Measurements from ENCODE around the gene CERK. TPM values are rescaled to one million over a fixed set of nuclear protein-coding genes. Genes with fewer than 3 reads are reported as not detected.

Gene CERK
- polyA plus RNA-seq, 1 donor, result 21.4 TPM

DNA sequence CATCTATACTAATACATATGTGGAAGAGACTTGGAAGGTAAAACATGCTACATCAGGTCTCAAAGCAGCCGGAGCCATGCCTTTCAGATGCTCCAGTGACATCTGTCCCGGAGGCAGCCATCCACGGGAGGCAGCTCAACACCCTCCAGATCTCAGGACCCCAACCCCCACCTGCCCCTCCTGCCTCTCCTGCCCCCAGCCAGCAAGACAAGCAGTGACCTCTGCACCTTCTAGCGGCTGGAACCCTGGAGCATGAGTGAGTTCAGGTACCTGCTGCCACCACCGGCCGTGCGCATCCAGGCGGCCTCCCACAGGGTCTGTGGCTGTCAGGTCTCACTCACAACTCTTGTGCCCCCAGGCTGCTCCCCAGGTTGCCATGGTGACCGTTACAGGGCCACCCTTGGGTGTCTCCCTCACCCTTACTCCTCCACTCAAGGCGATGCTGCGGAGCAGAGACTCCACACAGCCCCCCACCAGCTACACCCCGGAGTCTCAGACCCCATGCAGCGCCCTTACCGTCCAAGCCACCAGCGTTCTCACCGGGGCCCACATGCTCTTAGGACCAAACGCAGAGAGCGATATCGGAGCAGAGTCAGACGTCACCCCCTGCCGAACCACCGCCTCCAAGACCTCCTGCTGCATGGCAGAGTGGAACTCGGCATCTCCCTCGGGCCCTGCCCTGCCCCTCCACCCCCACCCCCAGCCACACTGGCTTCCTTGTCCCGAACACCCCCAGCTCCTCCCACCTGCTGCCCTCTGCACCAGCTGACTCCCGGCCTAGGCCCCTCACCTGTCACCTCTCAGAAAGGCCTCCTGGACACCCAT lies 34.7 kb downstream of the CERK start:
- DNase-seq (ENCODE audit: low read depth), result no peak

DNA sequence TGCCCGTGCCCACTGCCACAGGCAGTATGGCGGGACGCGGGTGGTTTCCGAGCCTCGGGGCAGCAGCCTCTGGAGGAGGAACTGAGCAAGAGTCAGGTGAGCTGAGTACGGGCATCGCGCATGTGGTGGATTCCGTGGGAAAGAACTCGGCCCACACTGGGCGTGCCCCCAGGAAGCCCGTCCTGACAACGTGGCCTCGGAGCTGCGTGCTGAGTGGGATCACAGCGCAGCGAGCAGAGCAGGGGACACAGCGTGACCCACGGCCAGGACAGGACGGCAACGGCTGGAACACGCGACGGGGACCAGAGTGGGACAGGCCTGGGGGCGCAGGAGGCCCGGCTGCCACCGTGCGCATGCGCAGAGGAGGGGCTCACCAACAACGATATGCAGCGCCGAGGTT lies 36.8 kb downstream of the CERK start:
- no peak for DNase-seq (ENCODE audit: low read depth)

DNA sequence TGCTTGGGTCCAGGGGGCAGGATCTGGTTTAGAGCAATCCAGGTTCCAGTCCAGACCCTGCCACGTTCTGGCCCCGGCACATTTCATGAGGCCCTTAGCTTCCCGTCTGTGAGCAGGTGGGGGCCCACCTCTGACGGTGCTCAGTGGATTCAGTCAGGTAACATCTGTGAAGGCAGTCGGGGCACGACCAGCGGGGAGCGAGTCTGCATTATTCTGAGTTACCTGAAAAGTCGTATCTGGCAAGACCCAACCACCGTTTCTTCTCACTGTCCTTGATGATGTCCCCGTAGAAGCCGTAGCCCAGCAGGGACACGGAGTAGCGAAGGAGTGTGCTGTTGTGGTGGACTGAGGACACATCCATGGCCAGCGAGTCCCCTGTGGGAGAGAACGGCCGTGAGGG lies 39.0 kb downstream of the CERK start:
- DNase-seq (ENCODE audit: low read depth), result no peak

DNA sequence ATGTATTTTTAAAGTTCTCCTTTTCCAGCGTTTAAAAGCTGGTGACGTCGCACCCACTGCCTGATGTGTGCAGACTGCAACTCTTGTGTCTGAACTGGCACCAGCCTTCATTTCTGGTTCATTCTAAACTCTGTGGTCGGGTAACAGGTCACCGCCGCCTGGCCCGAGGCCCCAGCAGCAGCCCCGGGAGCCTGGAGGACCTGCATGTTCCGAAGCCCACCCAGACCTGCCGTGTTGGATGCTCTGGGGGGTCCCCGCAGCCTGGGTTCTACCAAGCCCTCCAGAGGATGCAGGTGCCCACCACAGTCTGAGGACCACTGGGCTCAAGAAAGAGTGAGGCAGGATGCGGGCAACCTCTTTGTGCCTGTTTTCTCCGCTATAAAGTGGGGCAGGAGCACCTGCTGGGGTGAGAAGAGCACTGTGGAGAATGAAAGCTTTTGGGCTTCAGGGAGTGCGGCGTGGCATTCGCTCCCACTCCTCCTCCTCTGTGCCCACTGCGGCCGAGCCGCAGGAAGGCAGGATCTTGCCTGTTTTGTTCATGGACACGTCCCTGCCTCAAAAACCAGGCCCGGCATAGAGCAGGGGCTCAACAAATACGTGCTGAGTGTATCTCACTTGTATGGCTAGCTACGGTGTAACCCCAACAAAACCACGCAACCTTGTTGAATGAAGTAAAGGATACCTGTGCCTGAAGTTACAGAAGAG lies 40.1 kb downstream of the CERK start:
- DNase-seq (ENCODE audit: low read depth), result no peak

DNA sequence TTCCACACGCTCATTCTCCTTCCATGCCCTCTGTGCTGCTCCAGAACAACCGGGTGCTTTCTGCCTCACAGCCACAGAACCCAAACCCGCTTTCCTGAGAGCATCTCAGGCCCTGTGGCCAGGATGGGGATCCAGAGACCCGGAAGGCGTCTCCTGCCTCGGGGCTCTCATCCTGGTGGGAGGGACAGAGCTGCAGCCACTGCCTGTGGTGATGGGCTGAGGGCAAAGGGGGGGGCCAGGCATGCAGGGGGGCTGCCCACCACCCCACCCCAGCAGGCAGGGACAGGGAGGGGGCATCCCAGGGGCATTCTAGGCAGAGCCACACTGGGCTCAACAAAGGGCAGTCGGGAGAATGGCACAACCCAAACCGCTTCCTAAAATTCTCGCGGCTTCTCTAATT lies 41.4 kb downstream of the CERK start:
- DNase-seq (ENCODE audit: low read depth), result no peak

DNA sequence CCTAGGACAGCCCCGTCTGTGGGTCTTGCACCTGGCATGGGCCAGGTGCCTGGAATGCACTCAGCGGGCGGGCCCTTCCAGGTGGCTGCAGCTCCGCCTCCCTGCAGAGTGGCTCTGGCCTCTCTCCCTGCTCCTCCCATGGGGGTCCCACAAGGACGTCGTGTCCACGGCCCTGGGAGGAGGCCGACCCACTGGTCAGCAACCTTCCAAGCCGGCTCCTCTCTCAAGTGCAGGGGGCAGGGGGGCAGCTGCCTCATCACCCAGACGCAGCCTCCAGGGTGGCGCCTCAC lies 41.9 kb downstream of the CERK start:
- no peak for DNase-seq (ENCODE audit: low read depth)

DNA sequence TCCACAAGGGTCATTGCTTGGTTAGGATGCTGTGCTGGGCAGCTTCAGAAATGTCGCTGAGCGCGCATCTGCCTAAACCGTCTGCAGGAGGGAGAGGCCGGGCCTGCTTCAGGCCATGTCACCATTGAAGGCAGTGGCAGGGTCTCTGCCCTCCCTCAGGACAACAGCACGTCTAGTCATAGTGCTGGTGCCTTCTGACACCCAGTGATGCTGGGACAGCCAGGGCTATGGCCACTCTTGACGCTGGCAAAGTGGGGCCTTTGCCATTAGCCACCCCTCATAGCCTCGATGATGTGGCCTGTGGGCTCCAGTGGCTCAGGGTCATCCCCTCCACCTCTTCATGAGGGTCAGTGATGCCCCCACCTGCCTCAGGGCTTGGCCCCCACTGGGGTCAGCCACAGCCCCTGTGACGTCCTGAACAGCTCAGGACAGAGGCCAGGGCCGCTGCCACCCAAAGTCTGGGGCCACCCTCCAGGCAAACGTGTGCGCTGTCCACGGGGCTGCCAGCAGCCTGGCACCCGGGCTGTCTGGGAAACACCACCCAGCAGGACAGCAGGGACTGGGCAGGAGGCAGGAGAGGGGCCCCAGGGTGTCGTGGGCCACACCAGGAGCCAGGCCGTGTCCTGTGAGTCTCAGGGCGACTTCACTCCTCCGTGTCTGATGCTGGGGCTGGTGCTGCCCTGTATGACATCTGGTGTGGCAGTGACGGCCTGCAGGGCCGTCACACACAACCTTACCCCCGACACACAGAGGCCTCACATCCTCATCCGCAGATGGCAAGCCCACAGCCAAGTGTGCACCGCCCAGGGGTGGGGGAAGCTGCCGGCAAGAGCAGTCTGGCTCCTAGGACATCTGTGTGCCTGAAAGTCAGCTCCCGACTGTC lies 42.5 kb downstream of the CERK start:
- DNase-seq (ENCODE audit: low read depth), result no peak

DNA sequence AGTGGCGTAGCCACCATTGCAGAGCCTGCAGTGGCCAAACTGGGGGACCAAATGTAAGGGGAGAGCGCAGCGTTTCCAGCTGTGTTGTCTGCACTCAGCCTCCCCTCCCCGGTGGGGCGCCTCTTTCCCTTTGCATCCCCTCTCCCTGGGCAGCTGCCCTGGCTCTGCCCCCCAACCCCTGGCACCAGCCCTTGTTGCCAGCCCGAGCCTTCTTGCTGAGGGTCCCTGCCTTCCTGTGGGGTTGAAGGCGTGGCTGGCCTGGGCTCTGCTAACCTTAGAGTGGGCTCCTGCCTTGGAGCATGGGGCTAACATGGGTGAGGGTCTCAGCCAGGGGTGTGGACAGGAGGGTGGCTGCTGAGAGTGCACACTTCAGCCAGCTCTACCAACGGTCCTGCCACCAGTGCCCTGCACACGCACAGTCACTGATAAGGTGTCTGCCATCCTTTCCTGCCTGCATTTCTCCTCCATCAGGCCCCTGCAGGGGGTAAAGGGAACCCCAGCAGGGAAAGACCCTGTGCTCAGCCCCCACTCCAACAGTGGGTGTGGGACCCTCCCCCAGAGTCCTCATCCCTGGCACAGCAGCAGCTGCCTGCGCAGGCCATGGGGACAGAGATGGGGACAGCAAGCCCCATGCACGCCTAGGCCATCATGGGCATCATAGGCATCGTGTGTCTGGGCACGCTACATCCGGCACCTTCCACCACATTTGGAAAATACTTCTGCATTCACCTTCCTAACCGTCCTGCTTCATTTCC lies 43.5 kb downstream of the CERK start:
- DNase-seq (ENCODE audit: low read depth), result no peak

DNA sequence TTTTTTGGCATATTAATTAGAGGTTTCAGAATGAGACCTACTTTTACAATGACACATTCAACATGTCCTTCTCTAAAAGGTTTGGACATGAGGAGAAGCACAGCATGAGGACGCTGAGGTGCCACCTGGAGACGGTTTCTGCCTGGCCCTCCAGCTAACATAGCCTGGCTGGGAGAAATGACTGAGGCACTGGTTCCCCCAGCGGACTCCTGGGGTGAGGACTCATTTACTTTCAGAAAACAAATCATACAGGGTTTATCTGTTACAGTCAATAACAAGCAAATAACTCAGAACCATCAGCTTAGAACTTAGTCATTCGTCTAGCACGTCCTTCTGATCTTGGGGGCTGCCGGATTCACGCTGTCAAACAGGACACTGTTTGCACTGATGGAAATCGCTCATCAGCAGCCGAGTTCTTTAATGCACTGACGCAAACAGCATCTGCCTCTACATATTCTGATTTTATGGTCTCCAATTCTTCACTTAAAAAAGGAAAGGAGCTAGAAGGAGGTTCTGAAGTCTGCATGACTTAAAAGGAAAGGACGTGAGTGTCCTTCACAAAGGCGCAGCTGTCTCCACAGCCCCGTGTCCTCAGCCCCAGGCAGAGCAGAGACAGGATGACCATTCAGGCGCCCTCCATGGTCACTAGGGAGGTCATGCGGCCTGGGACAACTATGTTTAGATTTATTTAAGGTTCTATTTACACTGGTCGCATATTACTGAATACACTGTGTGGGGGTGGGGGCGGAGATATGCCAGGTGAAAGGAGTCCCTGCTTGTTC lies 44.2 kb downstream of the CERK start:
- DNase-seq (ENCODE audit: low read depth), result no peak

DNA sequence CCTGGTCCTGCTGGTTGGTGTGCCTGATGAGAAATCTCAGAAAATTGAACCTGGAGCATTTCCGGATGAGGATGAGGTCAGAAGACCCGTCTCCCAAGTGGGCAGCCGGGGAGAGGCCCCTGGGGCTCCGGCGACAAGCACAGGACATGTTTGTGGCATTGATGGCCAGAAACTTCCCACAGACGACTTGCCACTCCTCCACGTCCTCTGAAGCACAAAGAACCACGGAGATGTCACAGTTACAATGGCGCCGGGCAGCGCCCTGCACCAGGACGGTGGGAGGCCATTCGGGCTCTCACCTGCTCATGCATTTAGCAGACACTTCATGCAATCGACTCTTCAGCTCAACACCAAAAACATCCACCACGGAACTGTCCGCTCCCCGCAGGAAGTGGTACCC lies 46.5 kb downstream of the CERK start:
- no peak for DNase-seq (ENCODE audit: low read depth)

DNA sequence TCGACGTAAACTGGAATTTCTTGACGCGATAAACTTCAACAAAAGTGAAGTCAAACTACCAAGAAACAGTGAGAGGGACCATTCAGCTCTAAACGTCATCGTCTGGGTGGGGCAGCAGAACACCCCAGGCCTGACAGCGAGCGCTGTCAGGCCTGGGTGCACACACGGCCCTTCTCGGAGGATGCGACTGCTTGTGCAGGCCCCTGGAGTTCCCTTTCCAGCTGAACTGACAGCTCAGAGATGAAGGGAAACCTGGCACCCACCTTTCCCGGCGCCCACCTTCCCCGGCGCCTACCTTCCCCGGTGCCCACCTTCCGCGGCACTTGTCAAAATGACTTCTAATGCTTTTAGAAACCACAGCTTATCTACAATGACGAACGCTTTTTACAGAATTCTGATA lies 47.9 kb downstream of the CERK start:
- DNase-seq (ENCODE audit: low read depth), result no peak

DNA sequence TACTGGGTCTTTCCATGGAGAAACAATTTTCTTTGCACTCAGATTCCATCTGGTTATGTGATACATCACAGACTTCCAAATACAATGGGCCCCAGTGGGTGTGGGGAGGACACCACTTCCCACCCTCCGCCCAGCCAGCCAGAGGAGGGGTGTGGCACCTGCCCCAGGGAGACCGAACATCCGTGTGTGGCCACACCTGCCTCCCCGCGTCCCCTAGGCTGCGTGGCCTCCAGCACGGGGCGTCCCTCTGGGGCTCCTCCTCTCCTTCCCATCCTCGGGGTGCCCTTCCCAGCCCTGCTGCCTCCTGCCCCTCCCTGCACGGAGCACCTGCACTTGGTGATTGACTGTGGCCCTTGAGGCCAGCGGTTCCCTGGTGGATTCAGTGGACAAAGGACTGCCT lies 49.1 kb downstream of the CERK start:
- DNase-seq (ENCODE audit: low read depth), result no peak

DNA sequence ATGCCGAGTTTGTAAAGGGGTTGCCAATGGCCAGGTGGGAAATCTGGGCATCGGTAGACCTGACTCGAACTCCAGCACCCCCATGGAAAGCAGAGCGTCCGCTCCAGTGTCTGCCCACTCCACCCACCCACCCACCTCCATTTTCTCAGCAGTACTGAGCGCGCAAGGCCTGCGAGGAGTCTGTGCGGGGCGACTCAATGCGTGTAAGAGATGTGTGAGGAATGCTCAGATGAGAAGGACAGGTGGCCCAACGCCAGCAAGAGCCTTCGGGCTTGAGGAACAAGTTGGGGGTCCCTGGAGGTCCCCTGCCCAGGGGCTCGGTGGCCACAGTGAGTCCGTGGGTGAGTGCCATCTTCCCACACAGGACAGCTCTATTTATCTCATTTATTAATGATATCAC lies 50.6 kb downstream of the CERK start:
- no peak for DNase-seq (ENCODE audit: low read depth)

DNA sequence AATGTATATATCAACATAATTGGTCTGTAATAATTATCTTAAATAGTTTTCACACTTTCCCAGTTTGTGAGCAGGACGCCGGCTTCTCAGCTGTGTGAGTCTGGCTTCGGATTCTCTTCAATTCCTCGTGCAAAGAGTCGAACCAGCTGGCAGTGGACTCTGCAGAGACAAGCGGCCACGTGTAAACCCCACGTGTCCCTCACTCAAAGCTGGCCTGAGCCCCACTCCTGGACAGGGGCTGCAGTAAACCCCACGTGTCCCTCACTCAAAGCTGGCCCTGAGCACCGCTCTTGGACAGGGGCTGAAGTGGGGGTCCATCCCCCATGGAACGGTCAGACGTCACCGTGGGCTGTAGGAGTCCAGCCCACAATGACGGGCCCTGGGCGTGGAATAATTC lies 51.0 kb downstream of the CERK start:
- DNase-seq (ENCODE audit: low read depth), result no peak

DNA sequence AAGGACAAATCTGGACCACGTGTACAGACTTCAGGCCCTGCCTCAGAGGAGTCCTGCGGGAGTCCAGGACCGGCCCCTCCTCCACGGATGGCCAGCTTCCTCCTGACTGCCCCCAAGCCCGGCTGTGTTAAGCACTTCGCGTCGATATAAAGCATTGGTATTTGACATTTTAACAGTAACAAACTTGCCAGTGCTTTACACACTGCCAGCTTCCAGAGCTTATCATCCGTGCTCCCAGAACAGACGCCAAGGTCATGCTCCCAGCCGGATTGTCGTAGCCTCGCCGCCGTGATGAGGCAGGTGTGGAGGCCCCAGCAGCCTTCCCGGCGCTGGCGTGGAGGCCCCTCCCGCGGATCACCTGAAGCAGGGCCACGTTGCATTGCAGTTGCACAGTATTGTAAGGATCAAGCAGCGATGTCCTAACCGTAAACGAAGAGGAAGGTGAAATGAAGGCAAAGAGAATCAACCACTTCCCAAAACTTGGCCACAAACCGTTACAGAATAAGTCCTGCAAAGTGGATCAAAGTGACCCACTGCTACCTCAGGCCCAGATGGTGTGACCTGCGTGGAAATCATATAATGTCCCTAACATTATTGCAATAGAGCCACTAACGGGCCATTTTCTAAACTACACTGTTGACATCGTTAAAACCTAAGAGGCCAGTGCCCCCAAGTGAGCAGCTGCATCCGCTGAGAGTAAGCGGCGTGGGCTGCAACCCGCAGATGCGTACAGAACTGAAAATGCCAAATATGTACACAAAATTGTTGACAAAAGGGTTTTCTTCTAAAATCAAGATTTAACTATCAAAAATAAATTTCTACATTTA lies 51.6 kb downstream of the CERK start:
- no peak for DNase-seq (ENCODE audit: low read depth)

DNA sequence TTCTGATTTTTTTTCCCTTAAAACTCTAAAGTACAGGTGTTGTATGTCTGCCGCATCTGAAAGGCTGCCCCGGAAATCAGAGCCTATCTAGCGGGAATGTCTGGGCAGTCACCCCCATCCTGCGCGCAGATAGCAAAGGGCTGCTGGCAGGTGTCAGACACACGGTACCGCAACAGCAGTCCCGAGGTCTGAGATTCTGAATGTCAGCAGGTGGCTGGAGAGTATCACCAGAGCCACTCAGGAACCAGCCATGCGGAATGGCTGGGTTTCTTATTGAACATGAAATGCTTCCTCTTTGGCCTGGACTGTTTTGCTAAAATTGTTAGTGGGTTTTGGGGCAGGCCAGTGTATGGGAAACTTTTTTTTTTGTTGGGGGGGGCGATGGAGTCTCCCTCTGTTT lies 53.3 kb downstream of the CERK start:
- no peak for DNase-seq (ENCODE audit: low read depth)

DNA sequence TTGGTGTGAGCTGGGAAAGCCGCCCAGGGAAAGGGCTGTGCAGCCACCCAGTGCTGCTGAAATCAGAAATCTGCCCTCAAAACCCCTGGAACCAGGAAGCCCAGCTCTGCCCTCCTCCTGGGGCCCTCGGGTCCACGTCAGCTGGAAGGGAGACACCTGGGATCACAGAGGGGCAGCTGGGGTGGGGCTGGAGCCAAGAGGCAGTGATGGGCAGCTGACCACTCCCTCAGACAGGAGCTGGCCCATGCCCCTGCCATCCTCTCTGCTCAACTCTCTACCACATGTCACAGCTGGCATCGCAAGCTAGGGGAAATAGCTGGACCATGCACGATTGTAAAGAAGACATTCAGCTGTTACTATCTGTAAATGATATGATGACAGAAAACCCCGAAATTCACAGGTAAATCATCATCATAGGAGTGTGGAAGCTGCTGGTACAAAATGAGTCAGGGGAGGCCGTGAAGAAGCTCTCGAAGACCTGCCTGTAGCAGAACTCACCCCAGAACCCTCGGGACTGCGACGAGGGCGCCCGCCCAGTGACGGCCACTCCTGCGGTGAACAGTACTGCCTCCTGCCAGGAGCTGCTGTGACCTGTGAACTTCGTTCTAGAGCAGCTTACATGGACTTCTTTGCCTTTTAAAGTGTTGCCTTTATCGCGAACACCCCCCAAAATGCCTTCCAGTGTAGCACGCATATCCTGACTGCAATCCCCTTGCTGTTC lies 55.9 kb downstream of the CERK start:
- DNase-seq (ENCODE audit: low read depth), result no peak

DNA sequence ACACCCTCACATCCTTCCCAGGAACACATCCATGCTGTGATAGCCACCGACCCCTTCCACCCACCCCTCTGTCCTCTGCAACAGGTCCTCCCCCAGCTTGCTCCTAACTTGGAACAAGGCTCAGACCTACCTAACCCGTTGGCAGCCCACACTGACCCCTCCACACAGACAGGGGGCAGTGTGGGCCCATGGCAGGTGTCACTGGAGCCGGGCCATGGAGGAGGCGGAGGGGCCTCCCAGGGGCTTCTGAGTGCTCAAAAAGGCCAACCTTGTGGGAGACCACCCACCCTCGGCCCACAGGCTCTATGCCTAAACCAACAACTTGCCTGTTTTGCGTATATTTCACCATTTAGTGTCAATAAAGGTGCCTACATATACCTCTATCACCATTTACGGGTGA lies 57.0 kb downstream of the CERK start:
- DNase-seq (ENCODE audit: low read depth), result no peak

DNA sequence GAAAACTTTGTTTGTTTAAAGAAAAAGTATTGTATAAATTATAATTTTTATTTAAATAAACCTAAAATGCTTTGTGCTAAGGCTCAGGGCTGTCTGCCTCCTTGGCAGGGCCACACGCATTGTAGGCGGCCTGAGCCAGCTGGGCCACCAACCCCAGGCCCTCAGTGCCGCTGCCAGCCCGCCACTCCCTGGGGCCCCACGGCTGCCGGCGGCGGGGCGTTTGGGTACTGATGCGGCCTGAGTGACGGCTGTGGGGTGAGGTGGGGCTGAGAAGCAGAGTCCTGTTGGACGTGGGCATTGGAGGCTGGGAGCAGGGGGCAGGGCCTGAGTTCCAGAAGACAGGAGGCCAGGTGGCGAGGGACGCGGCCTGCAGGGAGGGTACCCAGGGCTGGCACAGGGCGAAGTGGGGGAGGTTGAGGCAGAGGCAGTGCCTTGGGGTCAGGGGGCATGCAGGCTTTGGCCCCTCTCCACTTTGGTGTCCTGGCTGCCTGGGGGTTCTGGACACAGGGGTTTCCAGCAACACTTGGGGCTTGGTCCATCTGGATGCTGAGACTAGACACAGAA lies 58.3 kb downstream of the CERK start:
- no peak for DNase-seq (ENCODE audit: low read depth)

All from forelimb muscle (tissue), 1 donor.